H1 (cell line): Measurements from ENCODE around the gene ELMO2. TPM values are rescaled to one million over a fixed set of nuclear protein-coding genes. Genes with fewer than 3 reads are reported as not detected.

ENCODE experiments used
- CTCF ChIA-PET: fragments of 300-600 bp; sonication (Branson Sonifier 250); formaldehyde crosslinking; loops from one replicate; lab custom pipeline; 2021; ENCODE audit not compliant: partially characterized antibody; lab: Charles Lee
- POLR2A ChIA-PET: fragments of 300-600 bp; sonication (Branson Sonifier 250); formaldehyde crosslinking; loops from one replicate; lab custom pipeline; 2021; ENCODE audit warnings: inconsistent platforms; ENCODE audit not compliant: partially characterized antibody; lab: Charles Lee
- DNase-seq, 2 experiments: peaks; one replicate each; pipeline versions ENCODE4 v3.0.0 to v3.0.0-alpha.2; 2010 to 2022; ENCODE audit warnings: low spot score in 2 of 2, low read depth in 1 of 2, mixed read lengths in 1 of 2
- FAIRE-seq: peaks from 2 replicates; lab custom pipeline; 2011; peaks lifted over from hg19 to GRCh38; lab: Jason Lieb, UNC
- H2AFZ ChIP-seq: 2 replicates; pipeline ENCODE4 v1.8.1; 2012; ENCODE audit warnings: low read length, inconsistent platforms
- H2AK5ac ChIP-seq: 2 replicates; pipeline ENCODE4 v1.6.1; 2013; ENCODE audit warnings: low read depth, low read length
- H2BK120ac ChIP-seq: replicated peaks from 2 replicates; pipeline ENCODE3; 2013; ENCODE audit warnings: low read depth, low read length, inconsistent platforms
- H2BK12ac ChIP-seq: 2 replicates; pipeline ENCODE4 v1.6.1; 2013; ENCODE audit warnings: low read depth, low read length
- H2BK15ac ChIP-seq: 2 replicates; pipeline ENCODE4 v1.6.1; 2013; ENCODE audit warnings: low read length
- H2BK20ac ChIP-seq: 2 replicates; pipeline ENCODE4 v1.6.1; 2013; ENCODE audit warnings: low read length
- H2BK5ac ChIP-seq: 2 replicates; pipeline ENCODE4 v1.6.1; 2013; ENCODE audit warnings: low read depth, low read length
- H3K14ac ChIP-seq: 2 replicates; pipeline ENCODE4 v1.6.1; 2013; ENCODE audit warnings: inconsistent platforms; ENCODE audit not compliant: insufficient read length
- H3K18ac ChIP-seq: 2 replicates; pipeline ENCODE4 v1.6.1; 2013; ENCODE audit warnings: low read length; ENCODE audit errors: extremely low read depth
- H3K23ac ChIP-seq: 2 replicates; pipeline ENCODE4 v1.6.1; 2013; ENCODE audit warnings: inconsistent platforms; ENCODE audit not compliant: insufficient read length
- H3K23me2 ChIP-seq: 2 replicates; pipeline ENCODE4 v1.6.1; 2013; ENCODE audit warnings: low read depth, low read length
- H3K27ac ChIP-seq: 2 replicates; pipeline ENCODE4 v1.6.1; 2011; ENCODE audit warnings: low read depth, low read length, inconsistent platforms
- H3K27me3 ChIP-seq, 4 experiments: replicated peaks in 1 of 4; 1 replicate in 1 of 4; 2 replicates in 3 of 4; pipeline versions ENCODE4 v1.6.1 to v1.8.1; 2011 to 2013; ENCODE audit warnings: low read length in 3 of 4, mild to moderate bottlenecking in 3 of 4, inconsistent platforms in 2 of 4, mixed read lengths in 2 of 4, moderate library complexity in 1 of 4; ENCODE audit not compliant: control insufficient read depth in 3 of 4, insufficient read depth in 3 of 4; ENCODE audit errors: extremely low read depth in 1 of 4
- H3K36me3 ChIP-seq, 4 experiments: 2 replicates each; pipeline versions ENCODE4 v1.6.1 to v1.8.1; 2011 to 2013; ENCODE audit warnings: mild to moderate bottlenecking in 4 of 4, low read length in 3 of 4, moderate library complexity in 2 of 4, control low read depth in 1 of 4, inconsistent platforms in 1 of 4; ENCODE audit not compliant: insufficient read depth in 4 of 4, control insufficient read depth in 2 of 4
- H3K4ac ChIP-seq: replicated peaks from 2 replicates; pipeline ENCODE3; 2013; ENCODE audit warnings: low read length, low read depth, mixed read lengths, inconsistent platforms; ENCODE audit not compliant: insufficient read length
- H3K4me1 ChIP-seq, 4 experiments: replicated peaks in 1 of 4; 1 replicate in 1 of 4; 2 replicates in 3 of 4; pipeline versions ENCODE4 v1.6.1 to v1.8.1; 2011 to 2013; ENCODE audit warnings: low read length in 3 of 4, inconsistent platforms in 2 of 4, mixed read lengths in 1 of 4; ENCODE audit not compliant: insufficient read depth in 4 of 4, control insufficient read depth in 3 of 4
- H3K4me2 ChIP-seq, 2 experiments: 2 replicates each; pipeline versions ENCODE4 v1.6.1 to v1.8.1; 2011 to 2013; ENCODE audit warnings: low read depth in 2 of 2, low read length in 2 of 2, control low read depth in 1 of 2, inconsistent platforms in 1 of 2, mild to moderate bottlenecking in 1 of 2; ENCODE audit not compliant: insufficient read depth in 1 of 2
- H3K4me3 ChIP-seq, 4 experiments: fragments of 200-600, 300-600 bp in 1 of 4; sonication (generic), shearing (Covaris generic), sonication (Bioruptor Twin) in 1 of 4; 2 replicates each; pipeline versions ENCODE4 v1.5.1 to v1.8.1; 2011 to 2016; ENCODE audit warnings: low read length in 4 of 4, low read depth in 3 of 4, control low read depth in 2 of 4, inconsistent platforms in 2 of 4, mild to moderate bottlenecking in 2 of 4, mixed read lengths in 1 of 4, moderate library complexity in 1 of 4; ENCODE audit not compliant: insufficient read depth in 2 of 4; ENCODE audit errors: extremely low read depth in 1 of 4
- H3K56ac ChIP-seq: replicated peaks from 2 replicates; pipeline ENCODE3; 2013; ENCODE audit warnings: low read depth, mild to moderate bottlenecking, mixed read lengths, low read length, inconsistent platforms; ENCODE audit not compliant: insufficient read length
- H3K79me1 ChIP-seq: 2 replicates; pipeline ENCODE4 v1.6.1; 2013; ENCODE audit warnings: low read depth, low read length, control low read depth
- H3K79me2 ChIP-seq, 2 experiments: 2 replicates each; pipeline versions ENCODE4 v1.6.1 to v1.8.1; 2012 to 2013; ENCODE audit warnings: low read length in 2 of 2, mild to moderate bottlenecking in 2 of 2, inconsistent platforms in 1 of 2; ENCODE audit not compliant: insufficient read depth in 2 of 2, control insufficient read depth in 1 of 2
- H3K9ac ChIP-seq, 4 experiments: replicated peaks in 1 of 4; 1 replicate in 1 of 4; 2 replicates in 3 of 4; pipeline versions ENCODE4 v1.6.1 to v1.8.1; 2011 to 2013; ENCODE audit warnings: low read depth in 3 of 4, low read length in 3 of 4, control low read depth in 2 of 4, mild to moderate bottlenecking in 2 of 4, moderate library complexity in 2 of 4, inconsistent platforms in 1 of 4; ENCODE audit errors: extremely low read depth in 1 of 4
- H3K9me3 ChIP-seq, 2 experiments: 2 replicates each; pipeline versions ENCODE4 v1.6.1 to v1.8.1; 2012 to 2013; ENCODE audit warnings: mild to moderate bottlenecking in 2 of 2, moderate library complexity in 2 of 2, control low read depth in 1 of 2, inconsistent platforms in 1 of 2, low read depth in 1 of 2, low read length in 1 of 2, mixed read lengths in 1 of 2; ENCODE audit not compliant: insufficient read depth in 2 of 2
- H4K20me1 ChIP-seq, 2 experiments: replicated peaks in 1 of 2; 2 replicates each; pipeline versions ENCODE3 to v1.8.1; 2011 to 2013; ENCODE audit warnings: inconsistent platforms in 2 of 2, low read length in 2 of 2, mild to moderate bottlenecking in 1 of 2; ENCODE audit not compliant: insufficient read depth in 2 of 2, control insufficient read depth in 1 of 2
- H4K5ac ChIP-seq: 2 replicates; pipeline ENCODE4 v1.6.1; 2013; ENCODE audit warnings: low read length, low read depth, mixed read lengths, inconsistent platforms; ENCODE audit not compliant: insufficient read length
- H4K8ac ChIP-seq: 2 replicates; pipeline ENCODE4 v1.8.0; 2013; ENCODE audit warnings: mild to moderate bottlenecking, moderate library complexity, low read length, inconsistent platforms; ENCODE audit not compliant: insufficient read depth; ENCODE audit errors: extremely low read depth
- H4K91ac ChIP-seq: replicated peaks from 2 replicates; pipeline ENCODE3; 2013; ENCODE audit warnings: low read length, mixed read lengths, inconsistent platforms; ENCODE audit not compliant: insufficient read length
- CHD2 ChIP-seq: IDR thresholded peaks from 2 replicates; pipeline ENCODE4 v1.6.1; 2012; ENCODE audit warnings: low read length, improper control_type of control experiment
- KDM1A ChIP-seq: fragments of 200-600, 300-600 bp; sonication (generic); IDR thresholded peaks from 2 replicates; pipeline ENCODE4 v1.7.1; 2016; ENCODE audit warnings: mild to moderate bottlenecking, low read length, borderline replicate concordance
- SIRT6 ChIP-seq: IDR thresholded peaks from one replicate; pipeline ENCODE4 v1.7.1; 2012; ENCODE audit warnings: low read length, inconsistent platforms
- WGBS, 2 experiments: shearing (Covaris generic) in 1 of 2; methylation state at CpG; one replicate each; pipeline versions ENCODE4 v1.1.6 to v1.1.7; 2013 to 2015; ENCODE audit warnings: low lambda C conversion rate in 2 of 2, mixed read lengths in 2 of 2, inconsistent platforms in 1 of 2, low coverage in 1 of 2, missing lambda C conversion rate in 1 of 2; ENCODE audit not compliant: insufficient replicate concordance in 2 of 2, insufficient coverage in 1 of 2, insufficient read length in 1 of 2; ENCODE audit errors: extremely low coverage in 1 of 2, missing lambda C conversion rate in 1 of 2; 5-methylcytosine and 5-hydroxymethylcytosine counted together
- polyA plus RNA-seq, 7 experiments: library from polyadenylated mRNA; depleted of rRNA in 3 of 7; stranded (reverse) in 5 of 7; unstranded in 2 of 7; fragments of >200 nt in 5 of 7; fragments of 200-250 nt in 2 of 7; gene quantifications; 1 replicate in 5 of 7; 2 replicates in 1 of 7; 4 replicates in 1 of 7; pipeline versions ENCODE4 v1.2.1 to v1.2.3, GENCODE V29; 2011 to 2013; ENCODE audit warnings: missing spikeins in 2 of 7, mixed read lengths in 2 of 7
- total RNA-seq: library from RNA; stranded (reverse); fragmentation: NEBNext Ultra II Directional; extraction: Animal tissue kit (Norgen Biotek cat#: 25700); gene quantifications from 2 replicates; pipeline ENCODE4 v1.2.1, GENCODE V29; 2021

Gene ELMO2
- total and polyA plus RNA-seq, 2 of the 8 experiments (the other 6 are each of a cell fraction or from before 2014, with no cell fraction given): 34.3 to 39.7 TPM

GRCh38 chr20:46327557-46327956, 78.9 kb downstream of the ELMO2 start:
- no peak overlapping the region for H2AK5ac ChIP-seq
- no peak overlapping the region for H4K91ac ChIP-seq
- CTCF ChIA-PET: interaction anchor here (0.7 to 17.6 kb wide), 8 partner anchors 8 to 314 kb away, joined by 3 to 214 read pairs (median 4); partner anchors contain the start of gene CDH22
- WGBS, 2 experiments: 84% methylated on average over 6 of the region's 6 CpGs; no CpG with 5 or more reads in 1 of the 2 experiments
- no peak overlapping the region for H3K4me2 ChIP-seq
- H3K79me1 ChIP-seq: no peaks in the 10 kb centered on the region
- no peak overlapping the region for H3K27ac ChIP-seq
- H3K23ac ChIP-seq: no peak overlapping the region
- peak overlapping the region; percentile 60; the same call in 1 of the 2 replicates for H2BK12ac ChIP-seq
- H2BK20ac ChIP-seq: no peak overlapping the region
- H2AFZ ChIP-seq: no peak overlapping the region
- no peak overlapping the region for H3K4me3 ChIP-seq
- no peaks in the 10 kb centered on the region for H3K36me3 ChIP-seq
- H3K4ac ChIP-seq: no peak overlapping the region
- H4K8ac ChIP-seq: no peak overlapping the region; the same call in 1 of the 2 replicates
- DNase-seq: no peak
- H4K20me1 ChIP-seq: peaks cover 0 to 2% of the 10 kb centered on the region in 2 experiments
- no peak overlapping the region for H2BK120ac ChIP-seq
- H3K56ac ChIP-seq: no peak overlapping the region
- TF ChIP-seq SIRT6 (no peak), KDM1A (peak; percentile 64; the same call in 1 of the 2 replicates), CHD2 (no peak)
- H3K9me3 ChIP-seq: no peaks in the 10 kb centered on the region
- H2BK15ac ChIP-seq: no peak overlapping the region
- peaks cover 0 to 3% (median under 1%) of the 10 kb centered on the region in 4 experiments; a peak in 2 of 7 replicates for H3K27me3 ChIP-seq
- H3K18ac ChIP-seq: no peak overlapping the region
- no peaks in the 10 kb centered on the region for H3K23me2 ChIP-seq
- no peak overlapping the region for H3K9ac ChIP-seq
- no peak overlapping the region for H3K14ac ChIP-seq
- no peak for FAIRE-seq
- H3K4me1 ChIP-seq: peaks cover 0 to 11% (median 5%) of the 10 kb centered on the region in 4 experiments; a peak in 6 of 7 replicates
- H4K5ac ChIP-seq: no peak overlapping the region
- POLR2A ChIA-PET: no interaction called here
- no peaks in the 10 kb centered on the region for H3K79me2 ChIP-seq
- no peak overlapping the region for H2BK5ac ChIP-seq
